NCI-H1436 (cell line): Measurements from ENCODE around the gene SKA1.
"Not testable (repeated sequence)": the region's sequence is repeated elsewhere in the genome, so short reads cannot be mapped to it uniquely, and the experiment has no call there.

Source experiments
- DNase-seq: peaks from one replicate; lab custom pipeline; 2025; lab: John Stamatoyannopoulos, UW

SKA1 gene

DNA sequence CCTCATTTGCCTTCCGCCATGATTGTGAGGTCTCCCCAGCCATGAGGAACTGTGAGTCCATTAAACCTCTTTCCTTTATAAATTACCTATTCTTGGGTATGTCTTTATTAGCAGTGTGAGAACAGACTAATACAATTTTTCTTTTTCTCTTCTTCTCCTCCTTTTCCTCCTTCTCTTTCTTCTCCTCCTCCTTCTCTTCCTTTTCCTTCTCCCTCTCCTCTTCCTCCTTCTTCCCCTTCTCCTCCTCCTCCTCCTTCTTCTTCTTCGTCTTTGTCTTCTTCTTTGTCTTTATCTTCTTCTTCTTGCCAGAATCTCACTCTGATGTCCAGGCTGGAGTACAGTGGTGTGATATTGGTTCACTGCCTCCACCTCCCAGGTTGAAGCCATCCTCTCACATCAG lies 20.2 kb downstream of the SKA1 start:
- DNase-seq = no peak

DNA sequence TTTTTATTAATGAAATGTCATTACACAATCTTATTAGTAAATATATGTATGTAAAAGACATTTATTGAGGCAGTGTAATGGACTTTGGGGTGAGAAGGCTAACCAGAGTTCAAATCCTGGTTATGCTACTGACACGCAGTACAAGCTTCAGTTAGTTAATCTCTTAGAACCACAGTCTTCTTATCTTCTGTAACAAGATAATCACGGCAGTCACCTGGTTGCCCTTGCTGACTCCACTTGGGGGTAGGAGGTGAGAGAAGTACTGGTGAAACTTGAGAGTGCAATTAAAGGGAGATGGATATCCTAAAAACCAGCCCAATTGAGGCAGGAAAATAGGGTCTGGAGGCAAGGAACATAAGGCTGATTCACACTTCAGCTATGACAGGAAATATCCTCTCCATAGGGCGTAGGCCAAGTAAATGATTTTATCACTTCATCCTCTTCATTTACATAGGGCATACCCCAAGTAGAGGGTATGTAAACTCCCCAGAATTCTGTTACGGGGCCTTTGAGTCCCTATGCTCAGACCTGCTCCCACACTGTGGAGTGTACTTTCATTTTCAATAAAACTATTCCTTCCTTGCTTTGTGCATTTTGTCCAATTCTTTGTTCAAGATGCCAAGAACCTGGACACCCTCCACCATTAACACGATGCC lies 21.3 kb downstream of the SKA1 start:
- no peak for DNase-seq

DNA sequence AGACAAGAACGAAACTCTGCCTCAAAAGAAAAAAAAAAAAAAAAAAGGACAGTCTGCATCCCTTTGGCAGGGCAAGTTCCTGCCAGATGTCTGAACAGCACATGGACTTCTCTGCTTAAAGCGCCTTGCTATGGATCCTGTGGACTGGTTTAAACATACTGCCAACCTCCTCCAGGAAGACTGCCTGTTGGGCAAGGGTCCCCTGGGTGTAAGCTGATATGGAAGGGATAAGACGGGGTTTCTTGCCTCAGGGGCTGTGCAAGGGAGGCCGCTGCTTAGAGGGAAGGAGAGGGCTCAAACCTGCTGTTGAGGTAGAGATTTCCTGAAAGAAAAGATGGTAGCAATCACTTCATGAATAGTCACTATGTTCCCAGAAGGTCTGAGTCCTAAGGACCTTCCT lies 22.2 kb downstream of the SKA1 start:
- peak; percentile 12 for DNase-seq

DNA sequence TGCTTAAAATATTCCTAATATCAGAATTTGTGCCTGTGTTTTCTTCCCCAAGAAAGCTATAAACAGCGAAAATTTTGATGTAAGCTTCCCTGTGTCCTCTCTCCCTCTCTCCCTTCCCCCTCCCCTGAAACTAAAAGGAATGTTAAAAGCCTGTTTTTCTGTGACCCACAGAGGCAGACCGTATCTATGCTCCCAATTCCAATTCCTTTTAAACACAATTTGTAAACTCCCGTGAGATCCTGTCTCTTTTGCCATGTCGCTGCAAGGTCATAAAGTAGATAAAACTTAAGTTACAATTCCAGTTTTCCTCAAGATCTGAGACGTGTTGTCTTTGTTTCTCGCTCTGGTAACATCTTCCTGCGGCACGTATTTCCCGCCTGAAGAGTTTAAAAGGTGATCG lies 23.3 kb downstream of the SKA1 start:
- no peak for DNase-seq

DNA sequence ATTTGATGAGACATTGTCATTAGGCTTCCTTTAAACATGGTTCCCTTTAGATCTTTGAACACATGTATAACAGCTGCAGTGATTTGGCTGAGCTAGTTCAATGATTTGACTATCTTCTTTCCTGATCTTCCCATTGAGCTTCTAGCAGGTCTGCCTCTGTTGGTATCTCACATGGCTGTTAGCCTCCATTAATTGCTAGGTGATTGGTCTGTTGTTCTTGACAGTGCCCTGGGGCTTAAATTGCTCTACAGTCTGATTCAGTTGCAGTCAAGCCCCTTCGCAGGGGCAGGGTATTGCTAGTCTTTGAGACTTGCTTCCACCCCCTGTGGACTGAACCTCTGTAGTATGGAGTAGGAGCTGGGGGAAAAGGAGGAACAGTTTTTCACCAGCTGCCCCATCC lies 24.1 kb downstream of the SKA1 start:
- no peak for DNase-seq

DNA sequence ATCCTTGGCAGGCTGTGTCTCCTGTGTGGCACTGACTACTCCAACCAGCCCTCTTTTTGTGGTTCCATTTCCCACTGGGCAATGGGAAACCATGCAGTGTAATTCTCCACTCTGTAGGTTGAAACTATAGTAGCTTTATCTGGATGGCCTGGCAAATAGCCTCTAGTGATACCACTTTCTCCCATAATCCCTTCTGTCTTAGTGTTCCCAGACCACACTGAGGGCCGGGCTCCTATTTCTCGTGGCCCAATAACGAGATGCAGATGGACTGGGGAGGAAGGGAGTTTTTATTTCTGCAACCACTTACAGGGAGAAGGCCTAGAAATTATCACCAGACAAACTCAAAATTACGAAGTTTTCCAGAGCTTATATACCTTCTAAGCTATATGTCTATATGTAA lies 24.7 kb downstream of the SKA1 start:
- no peak for DNase-seq

DNA sequence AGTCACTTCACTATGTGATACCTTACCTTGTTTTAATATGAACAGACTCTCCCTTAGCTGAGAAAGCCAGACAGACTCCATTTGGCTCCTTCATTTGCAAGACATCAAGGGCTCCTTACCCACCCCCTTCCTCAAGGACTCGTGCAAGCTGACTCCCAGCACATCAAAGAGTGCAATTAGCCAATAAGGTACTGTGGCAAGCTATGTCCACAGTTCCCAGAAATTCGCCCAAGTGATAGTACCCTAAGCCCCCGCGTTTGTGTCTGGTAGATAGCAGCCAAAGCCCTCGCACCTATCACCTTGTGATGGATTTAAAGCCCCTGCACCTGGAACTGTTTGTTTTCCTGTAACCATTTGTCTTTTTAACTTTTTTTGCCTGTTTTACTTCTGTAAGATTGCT lies 25.6 kb downstream of the SKA1 start:
- not testable (repeated sequence) for DNase-seq

DNA sequence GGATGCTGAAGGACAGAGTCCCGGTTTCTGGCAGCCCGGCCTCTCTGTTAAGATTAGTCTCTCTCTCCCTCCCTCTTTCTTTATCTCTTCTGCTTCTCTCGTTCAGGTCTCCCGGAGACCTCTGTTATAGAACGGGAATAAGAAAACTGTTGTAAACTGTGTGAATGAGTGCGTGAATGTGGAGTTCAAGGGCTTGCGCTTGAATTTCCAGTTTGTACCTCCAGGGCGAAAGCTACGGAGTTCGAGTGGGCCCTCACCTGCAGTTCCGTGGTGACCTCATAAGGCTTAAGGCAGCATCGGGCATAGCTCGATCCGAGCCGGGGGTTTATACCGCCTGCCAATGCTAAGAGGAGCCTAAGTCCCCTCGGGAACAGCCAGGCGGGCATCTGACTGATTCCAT lies 26.4 kb downstream of the SKA1 start:
- DNase-seq = no peak

DNA sequence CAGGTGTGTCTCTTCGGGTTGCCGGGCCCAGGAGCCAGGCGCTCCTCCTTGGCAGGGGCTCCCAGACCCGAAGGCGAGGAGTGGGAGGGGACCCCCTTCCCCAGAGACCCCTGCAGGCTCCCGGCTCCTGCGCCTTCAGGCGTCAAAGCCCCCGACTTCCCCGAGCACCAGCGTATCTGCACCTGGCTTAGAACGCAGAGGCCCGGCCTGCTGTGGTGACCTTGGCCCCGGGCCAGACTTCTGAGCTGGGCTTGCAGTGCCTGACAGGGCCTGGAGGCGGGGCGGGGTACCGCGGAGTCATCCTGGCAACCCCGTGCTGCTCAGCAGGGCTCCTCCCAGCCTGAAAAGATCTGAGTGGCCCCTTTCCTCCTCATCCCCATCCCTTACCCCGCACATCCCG lies 27.0 kb downstream of the SKA1 start:
- peak; percentile 6 for DNase-seq

DNA sequence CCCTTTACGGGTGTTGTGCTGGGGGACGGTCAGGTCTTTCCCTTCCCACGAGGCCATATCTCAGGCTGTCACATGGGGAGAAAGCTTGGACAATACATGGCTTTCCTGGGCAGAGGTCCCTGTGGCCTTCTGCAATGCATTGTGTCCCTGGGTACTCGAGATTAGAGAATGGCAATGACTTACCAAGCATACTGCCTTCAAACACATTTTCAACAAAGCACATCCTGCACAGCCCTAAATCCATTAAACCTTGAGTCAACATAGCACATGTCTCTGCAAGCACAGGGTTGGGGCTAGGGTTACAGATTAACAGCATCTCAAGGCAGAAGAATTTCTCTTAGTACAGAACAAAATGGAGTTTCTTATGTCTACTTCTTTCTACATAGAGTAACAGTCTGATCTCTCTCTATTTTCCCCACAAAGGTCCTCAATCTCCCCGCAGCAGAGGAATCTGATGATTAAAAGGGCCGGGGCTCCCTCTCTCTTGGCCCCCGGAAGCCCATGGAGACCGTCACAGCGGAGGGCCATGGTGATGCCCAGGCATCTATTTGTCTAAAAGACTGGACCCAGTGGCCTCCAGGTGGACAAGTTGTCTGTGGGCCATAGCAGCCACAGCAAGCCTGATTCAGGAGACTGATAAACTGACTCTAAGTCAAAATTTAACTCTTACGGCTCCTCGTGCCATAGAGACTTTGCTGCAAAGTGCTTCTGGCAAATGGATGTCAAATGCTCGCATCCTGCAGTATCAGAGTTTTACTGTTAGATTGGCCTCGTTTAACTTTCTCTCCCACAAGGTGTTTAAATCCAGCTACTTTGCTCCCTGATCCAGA lies 30.1 kb downstream of the SKA1 start:
- not testable (repeated sequence) for DNase-seq

DNA sequence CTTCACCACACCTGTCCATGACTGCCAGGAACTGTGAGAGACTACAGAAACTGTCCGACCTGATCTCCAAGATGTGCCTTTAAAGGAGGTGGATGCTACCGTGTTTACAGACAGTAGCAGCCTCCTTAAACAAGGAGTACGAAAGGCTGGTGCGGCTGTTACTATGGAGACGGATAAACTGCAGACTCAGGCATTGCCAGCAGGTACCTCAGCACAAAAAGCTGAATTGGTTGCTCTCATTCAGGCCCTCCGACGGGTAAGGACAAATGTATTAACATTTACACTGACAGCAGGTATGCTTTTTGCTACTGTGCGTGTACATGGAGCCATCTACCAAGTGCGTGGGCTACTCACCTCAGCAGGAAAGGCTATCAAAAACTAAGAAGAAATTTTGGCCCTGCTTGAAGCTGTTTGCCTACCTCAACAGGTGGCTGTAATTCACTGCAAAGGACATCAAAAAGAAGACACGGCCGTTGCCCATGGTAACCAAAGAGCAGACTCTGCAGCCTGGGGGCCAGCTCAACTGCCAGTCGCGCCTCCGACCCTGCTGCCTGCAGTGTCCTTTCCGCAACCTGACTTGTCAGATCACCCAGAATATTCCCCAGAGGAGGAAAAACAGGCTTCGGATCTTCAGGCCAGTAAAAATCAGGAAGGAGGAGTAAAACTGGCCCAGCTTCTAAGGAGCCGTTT lies 30.9 kb downstream of the SKA1 start:
- peak; percentile 36 for DNase-seq

DNA sequence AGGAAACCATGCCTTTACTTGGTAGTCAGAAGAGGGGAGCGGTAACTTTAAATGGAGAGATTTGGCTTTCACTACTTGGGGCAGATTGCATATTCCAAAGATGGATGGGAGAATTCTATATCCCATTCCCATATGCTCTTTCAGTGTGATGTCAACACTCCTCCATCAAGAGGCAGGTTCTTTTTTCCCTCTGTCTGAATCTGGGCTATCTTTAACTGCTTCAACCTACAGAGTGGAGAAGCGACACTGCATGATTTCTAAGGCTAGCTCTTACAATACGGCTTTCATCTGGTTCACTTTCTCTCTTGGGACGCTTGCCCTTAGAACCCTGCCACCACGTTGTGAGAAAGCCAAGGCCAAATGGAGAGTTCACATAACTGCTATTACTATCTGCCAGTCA lies 34.4 kb downstream of the SKA1 start:
- no peak for DNase-seq

DNA sequence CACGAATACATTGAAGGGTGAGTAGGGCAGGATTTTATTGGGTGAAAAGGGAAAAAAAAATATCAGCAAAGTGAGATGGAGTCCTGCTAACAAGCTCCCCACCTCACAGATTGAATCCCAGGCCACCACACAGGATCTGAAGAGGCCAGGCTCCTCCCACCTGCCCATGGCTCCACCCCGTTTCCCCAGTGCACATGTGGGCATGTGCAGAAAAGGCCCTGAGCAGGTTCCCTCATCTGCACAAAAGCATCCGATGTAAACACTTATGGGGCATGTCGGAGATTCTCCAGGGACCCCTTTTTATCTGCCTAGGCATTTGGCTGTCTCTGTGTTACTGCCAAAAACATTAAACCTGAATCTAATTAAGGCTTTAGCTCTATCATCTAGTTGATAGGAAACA lies 35.2 kb downstream of the SKA1 start:
- DNase-seq = peak; percentile 55

DNA sequence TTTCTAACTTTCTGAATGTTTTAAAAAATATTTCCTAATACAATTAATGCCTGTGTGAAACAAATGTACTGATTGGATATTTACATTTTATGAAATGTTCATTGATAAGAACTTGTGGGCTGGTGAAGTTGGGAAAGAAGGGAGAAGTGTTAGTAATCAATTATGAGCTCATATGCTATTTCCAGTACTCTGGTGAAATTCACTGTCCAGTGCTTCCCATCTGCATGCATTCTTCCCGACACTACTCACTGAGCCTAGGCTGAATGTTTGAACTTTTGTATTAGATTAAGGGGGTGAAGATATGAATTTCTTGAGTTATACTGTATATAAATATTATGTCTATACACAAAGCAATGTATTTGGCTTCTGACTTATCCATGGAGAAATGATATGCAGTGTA lies 36.0 kb downstream of the SKA1 start:
- no peak for DNase-seq

DNA sequence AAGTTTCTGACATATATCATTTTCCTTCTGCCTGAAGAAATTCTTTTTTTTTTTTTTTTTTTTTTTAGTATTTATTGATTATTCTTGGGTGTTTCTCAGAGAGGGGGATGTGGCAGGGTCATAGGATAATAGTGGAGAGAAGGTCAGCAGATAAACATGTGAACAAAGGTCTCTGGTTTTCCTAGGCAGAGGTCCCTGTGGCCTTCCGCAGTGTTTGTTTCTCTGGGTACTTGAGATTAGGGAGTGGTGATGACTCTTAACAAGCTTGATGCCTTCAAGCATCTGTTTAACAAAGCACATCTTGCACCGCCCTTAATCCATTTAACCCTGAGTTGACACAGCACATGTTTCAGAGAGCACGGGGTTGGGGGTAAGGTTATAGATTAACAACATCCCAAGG lies 42.0 kb downstream of the SKA1 start:
- not testable (repeated sequence) for DNase-seq

DNA sequence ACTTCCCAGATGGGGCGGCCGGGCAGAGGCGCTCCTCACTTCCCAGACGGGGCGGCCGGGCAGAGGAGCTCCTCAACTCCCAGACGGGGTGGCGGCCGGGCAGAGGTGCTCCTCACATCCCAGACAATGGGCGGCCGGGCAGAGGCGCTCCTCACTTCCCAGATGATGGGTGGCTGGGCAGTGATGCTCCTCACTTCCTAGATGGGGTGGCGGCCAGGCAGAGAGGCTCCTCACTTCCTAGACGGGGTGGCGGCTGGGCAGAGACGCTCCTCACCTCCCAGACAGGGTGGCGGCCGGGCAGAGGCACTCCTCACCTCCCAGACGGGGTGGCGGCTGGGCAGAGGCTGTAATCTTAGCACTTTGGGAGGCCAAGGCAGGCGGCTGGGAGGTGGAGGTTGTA lies 42.9 kb downstream of the SKA1 start:
- not testable (repeated sequence) for DNase-seq

DNA sequence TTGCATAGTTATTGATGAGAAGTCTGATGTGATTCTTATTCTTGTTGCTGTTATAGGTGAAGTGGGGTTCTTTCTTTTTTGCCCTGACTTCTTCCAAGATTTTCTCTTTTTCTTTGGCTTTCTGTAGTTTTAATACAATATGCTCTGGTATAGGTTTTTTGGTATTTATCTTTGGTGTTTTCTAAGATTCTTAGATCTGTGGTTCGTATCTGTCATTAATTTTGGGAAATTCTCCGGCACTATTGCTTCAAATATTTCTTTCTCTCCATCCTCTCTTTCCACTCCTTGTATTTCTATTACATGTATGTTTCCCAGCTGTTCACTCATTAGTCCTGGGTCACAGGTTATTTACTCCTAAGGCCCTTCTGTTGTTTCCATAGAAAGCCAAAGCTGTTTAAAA lies 43.8 kb downstream of the SKA1 start:
- no peak for DNase-seq

DNA sequence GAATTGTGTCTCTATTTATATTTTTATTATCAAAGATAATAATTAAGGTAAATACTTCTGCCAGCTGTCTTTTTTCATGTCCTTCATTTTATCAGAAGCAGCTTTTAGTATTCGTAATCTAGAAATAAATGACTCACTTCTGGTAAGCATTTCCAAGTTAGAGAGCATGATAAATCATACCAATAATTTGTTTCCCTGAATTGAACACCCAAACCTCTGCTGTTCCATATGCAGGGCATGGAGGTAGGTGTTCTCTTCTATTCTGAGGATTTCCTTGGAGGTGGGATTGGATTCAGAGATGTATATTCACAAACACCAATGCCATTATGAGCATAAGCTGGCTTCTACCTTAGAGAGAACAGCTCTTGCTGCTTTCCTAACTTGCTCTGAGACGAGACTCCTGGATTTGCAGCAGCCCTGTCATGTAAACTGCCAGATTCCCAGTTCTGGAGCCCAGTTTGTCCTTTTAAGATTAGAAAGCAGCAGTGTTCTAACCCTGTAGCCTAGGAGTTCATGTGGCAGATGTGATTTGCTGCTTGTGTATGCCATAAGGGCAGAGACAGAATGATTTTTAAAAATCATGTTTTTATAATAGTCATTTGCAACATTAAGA lies 47.5 kb downstream of the SKA1 start:
- no peak for DNase-seq

DNA sequence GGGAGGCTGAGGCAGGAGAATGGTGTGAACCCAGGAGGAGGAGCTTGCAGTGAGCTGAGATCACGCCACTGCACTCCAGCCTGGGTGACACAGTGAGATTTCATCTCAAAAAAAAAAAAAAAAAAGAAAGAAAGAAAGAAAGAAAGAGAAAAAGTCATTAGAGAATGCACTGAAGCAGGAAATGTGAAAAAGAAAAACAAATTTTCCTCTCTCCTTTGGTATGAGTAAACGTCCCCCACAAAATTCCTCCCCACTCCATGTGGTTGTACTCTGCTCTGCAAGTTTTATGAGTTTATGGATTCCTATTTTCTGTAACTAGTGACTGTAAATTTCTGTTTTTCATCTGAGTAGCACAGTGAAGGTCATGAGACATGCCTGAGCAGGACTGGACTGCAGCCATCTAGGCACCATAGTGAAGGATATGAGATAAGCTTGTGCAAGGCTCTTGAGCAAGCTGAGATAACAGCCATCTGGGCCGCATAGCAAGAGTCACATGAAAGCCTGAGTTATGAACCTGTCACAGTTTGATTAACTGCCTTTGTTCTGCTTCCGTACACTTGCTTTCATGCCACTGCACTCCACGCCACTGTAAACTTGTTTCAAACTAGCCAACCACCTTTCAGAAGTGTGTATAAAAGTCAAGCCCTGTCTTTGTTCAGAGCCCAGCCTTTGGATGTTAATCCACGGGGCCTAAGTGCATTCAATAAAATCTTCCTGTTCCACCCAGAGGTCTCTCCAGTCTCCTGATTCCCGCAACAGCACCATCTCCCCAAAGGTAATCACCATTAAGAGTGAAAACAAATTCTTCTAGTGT lies 50.2 kb downstream of the SKA1 start:
- DNase-seq = no peak

DNA sequence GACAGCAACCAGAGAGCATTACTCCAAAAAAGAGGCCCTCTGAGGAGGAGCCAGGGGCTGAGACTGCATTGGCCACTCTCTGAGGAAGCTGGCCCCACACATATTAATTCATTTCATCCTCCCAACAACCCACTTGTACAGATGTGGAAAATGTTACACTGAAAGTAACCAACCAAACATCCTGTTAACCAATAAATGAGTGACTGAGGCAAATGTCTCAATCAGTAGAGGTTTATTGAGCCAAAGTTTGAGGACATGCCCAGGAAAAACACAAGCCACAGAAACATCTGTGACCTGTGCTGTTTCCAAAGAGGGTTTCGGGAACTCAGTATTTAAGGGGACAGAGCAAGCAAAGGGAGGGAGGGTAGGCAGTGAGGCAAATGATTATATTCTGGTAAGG lies 53.0 kb downstream of the SKA1 start:
- DNase-seq = no peak

DNA sequence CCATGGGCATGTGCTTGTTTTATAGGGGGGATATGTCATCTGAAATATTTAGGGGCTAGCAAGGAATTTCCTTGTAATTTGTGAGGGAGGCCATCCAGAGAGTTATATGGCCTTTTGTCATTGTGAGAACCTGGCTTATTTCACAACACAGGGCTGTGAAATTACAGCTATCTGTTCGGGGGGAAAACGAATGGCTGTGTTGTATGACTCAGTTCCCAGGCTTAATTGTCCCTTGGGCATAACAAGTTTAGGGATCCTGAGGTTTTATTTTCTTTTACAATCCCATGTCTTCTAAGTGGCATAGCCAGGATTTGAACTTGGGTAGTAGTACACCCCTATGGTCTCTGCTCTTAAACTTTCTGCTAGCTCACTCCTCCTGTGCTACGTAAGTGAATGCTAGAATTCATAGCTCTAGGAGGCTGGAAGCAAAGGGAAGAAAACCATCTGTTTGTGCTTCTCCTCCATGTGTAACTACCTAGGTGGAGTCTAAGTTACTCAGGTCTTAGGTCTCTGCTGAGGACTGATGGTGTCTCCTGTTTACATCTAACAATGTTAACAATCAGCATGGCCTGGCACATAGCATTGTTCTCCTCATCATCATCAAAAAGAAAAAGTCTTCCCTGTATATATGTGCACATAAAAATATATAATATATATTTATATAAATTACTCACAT lies 53.8 kb downstream of the SKA1 start:
- no peak for DNase-seq
